OCI-LY3 (cell line): ENCODE measurements around the gene B4GALT6.
"Not testable (repeated sequence)": the region's sequence is repeated elsewhere in the genome, so short reads cannot be mapped to it uniquely, and the experiment has no call there.

Source experiments
- H2AFZ ChIP-seq: fragments of 200-600, 300-600 bp; shearing (Covaris generic); 2 replicates; pipeline ENCODE4 v1.6.0; 2014; ENCODE audit warnings: antibody characterized with exemption, low read depth, low read length
- H3K27ac ChIP-seq: fragments of 200-600, 300-600 bp; sonication (generic); 2 replicates; pipeline ENCODE4 v1.5.1; 2014; ENCODE audit warnings: mild to moderate bottlenecking, low read length, moderate library complexity, mixed read lengths
- H3K27me3 ChIP-seq: fragments of 200-600, 300-600 bp; sonication (generic); 2 replicates; pipeline ENCODE4 v1.6.1; 2014; ENCODE audit warnings: low read depth, low read length, mixed read lengths
- H3K36me3 ChIP-seq: fragments of 200-600, 300-600 bp; sonication (generic); replicated peaks from 2 replicates; pipeline ENCODE3; 2014; ENCODE audit warnings: low read depth, low read length, mixed read lengths
- H3K4me1 ChIP-seq: fragments of 300-600, 200-600 bp; sonication (generic); 2 replicates; pipeline ENCODE4 v1.6.1; 2014; ENCODE audit warnings: low read length, mixed read lengths
- H3K4me2 ChIP-seq: fragments of 200-600, 300-600 bp; sonication (generic); 2 replicates; pipeline ENCODE4 v1.6.1; 2014; ENCODE audit warnings: low read length, mixed read lengths
- H3K4me3 ChIP-seq: fragments of 300-600, 200-600 bp; sonication (generic); 2 replicates; pipeline ENCODE4 v1.5.1; 2014; ENCODE audit warnings: antibody characterized with exemption, mild to moderate bottlenecking, low read length, moderate library complexity
- H3K79me2 ChIP-seq: fragments of 300-600, 200-600 bp; shearing (Covaris generic); 2 replicates; pipeline ENCODE4 v1.6.1; 2014; ENCODE audit warnings: mild to moderate bottlenecking, low read length, mixed read lengths
- H3K9ac ChIP-seq: fragments of 300-600, 200-600 bp; shearing (Covaris generic); 2 replicates; pipeline ENCODE4 v1.6.0; 2014; ENCODE audit warnings: mild to moderate bottlenecking, low read length, moderate library complexity
- H3K9me3 ChIP-seq: fragments of 200-600, 300-600 bp; shearing (Covaris generic); 2 replicates; pipeline ENCODE4 v1.6.1; 2014; ENCODE audit warnings: low read length, mixed read lengths; ENCODE audit not compliant: insufficient read depth
- H4K20me1 ChIP-seq: fragments of 200-600, 300-600 bp; sonication (generic); 2 replicates; pipeline ENCODE4 v1.6.1; 2016; ENCODE audit warnings: low read length, mixed read lengths; ENCODE audit not compliant: insufficient read depth
- EZH2phosphoT487 ChIP-seq: fragments of 200-600 bp; shearing (Covaris generic); IDR thresholded peaks from 2 replicates; pipeline ENCODE4 v1.6.1; 2018; ENCODE audit warnings: antibody characterized with exemption, mixed run types, low read depth
- TF ChIP-seq, protein P1 (sequence below): fragments of 200-600, 300-600 bp; sonication (generic); IDR thresholded peaks from 2 replicates; pipeline ENCODE4 v1.5.1; 2014; ENCODE audit warnings: antibody characterized with exemption, low read length, low read depth

Gene B4GALT6, protein sequence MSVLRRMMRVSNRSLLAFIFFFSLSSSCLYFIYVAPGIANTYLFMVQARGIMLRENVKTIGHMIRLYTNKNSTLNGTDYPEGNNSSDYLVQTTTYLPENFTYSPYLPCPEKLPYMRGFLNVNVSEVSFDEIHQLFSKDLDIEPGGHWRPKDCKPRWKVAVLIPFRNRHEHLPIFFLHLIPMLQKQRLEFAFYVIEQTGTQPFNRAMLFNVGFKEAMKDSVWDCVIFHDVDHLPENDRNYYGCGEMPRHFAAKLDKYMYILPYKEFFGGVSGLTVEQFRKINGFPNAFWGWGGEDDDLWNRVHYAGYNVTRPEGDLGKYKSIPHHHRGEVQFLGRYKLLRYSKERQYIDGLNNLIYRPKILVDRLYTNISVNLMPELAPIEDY

GRCh38 chr18:31684279-31685096 is at the start of gene B4GALT6:
Gene B4GALT6, minus strand, starts transcription at chr18:31684581. Its CDS starts 155 bp downstream, at chr18:31684426.
- peak within 1 kb of the TSS; percentile 32; the same call in 1 of the 2 replicates for H3K27ac ChIP-seq
- H4K20me1 ChIP-seq: peaks cover 3% of the 10 kb centered on the region; the same call in 1 of the 2 replicates
- no peaks in the 10 kb centered on the region for H3K79me2 ChIP-seq
- no peaks in the 10 kb centered on the region for H3K36me3 ChIP-seq
- peaks cover 28% of the 10 kb centered on the region for H3K4me1 ChIP-seq
- peak within 1 kb of the TSS; percentile 52; the same call in 1 of the 2 replicates for H2AFZ ChIP-seq
- no peaks in the 10 kb centered on the region for H3K27me3 ChIP-seq
- H3K9me3 ChIP-seq: no peaks in the 10 kb centered on the region
- TF ChIP-seq, protein P1, sequence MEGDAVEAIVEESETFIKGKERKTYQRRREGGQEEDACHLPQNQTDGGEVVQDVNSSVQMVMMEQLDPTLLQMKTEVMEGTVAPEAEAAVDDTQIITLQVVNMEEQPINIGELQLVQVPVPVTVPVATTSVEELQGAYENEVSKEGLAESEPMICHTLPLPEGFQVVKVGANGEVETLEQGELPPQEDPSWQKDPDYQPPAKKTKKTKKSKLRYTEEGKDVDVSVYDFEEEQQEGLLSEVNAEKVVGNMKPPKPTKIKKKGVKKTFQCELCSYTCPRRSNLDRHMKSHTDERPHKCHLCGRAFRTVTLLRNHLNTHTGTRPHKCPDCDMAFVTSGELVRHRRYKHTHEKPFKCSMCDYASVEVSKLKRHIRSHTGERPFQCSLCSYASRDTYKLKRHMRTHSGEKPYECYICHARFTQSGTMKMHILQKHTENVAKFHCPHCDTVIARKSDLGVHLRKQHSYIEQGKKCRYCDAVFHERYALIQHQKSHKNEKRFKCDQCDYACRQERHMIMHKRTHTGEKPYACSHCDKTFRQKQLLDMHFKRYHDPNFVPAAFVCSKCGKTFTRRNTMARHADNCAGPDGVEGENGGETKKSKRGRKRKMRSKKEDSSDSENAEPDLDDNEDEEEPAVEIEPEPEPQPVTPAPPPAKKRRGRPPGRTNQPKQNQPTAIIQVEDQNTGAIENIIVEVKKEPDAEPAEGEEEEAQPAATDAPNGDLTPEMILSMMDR: no peak
- TF ChIP-seq EZH2phosphoT487: no peak
- H3K9ac ChIP-seq: peak within 1 kb of the TSS; percentile 72
- H3K4me2 ChIP-seq: peak within 1 kb of the TSS; percentile 98
- H3K4me3 ChIP-seq: peak within 1 kb of the TSS; percentile 95

DNA sequence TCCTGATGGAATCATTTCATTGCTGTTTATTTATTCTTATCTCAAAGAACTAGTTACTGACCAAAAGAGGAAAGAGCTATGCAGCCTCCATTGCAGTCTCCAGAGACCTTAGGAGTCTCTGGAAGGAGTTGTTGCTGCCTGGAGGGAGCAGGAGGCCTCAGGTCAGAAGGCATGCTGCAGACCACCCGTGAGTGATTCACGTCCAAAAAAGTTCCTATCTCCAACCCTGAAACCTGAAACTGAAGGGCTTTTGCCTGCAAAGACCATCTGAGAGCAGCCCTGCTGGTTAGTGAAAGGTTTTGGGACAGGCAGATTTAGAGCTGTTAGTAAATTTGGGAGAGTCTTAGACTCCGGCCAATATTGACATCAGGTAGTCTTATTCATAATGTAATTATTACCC is 47.2 kb upstream of the B4GALT6 start:
- TF ChIP-seq EZH2phosphoT487: no peak
- TF ChIP-seq, protein P1: no peak
- no peaks in the 10 kb centered on the region for H4K20me1 ChIP-seq
- H3K9me3 ChIP-seq: no peaks in the 10 kb centered on the region
- no peak overlapping the region for H3K9ac ChIP-seq
- no peak overlapping the region for H3K4me3 ChIP-seq
- H3K79me2 ChIP-seq: no peaks in the 10 kb centered on the region
- no peak overlapping the region for H3K27ac ChIP-seq
- no peaks in the 10 kb centered on the region; the same call in 1 of the 2 replicates for H3K27me3 ChIP-seq
- no peaks in the 10 kb centered on the region for H3K36me3 ChIP-seq
- peaks cover 4% of the 10 kb centered on the region for H3K4me1 ChIP-seq
- H2AFZ ChIP-seq: no peak overlapping the region
- H3K4me2 ChIP-seq: no peak overlapping the region

GRCh38 chr18:31729196-31729595 is 44.8 kb upstream of the B4GALT6 start:
- not testable (repeated sequence) for H3K4me3 ChIP-seq, H3K4me1 ChIP-seq, H3K27ac ChIP-seq, H3K36me3 ChIP-seq, H3K4me2 ChIP-seq, H2AFZ ChIP-seq, H3K27me3 ChIP-seq, H3K9ac ChIP-seq, H3K79me2 ChIP-seq, H4K20me1 ChIP-seq, H3K9me3 ChIP-seq

DNA sequence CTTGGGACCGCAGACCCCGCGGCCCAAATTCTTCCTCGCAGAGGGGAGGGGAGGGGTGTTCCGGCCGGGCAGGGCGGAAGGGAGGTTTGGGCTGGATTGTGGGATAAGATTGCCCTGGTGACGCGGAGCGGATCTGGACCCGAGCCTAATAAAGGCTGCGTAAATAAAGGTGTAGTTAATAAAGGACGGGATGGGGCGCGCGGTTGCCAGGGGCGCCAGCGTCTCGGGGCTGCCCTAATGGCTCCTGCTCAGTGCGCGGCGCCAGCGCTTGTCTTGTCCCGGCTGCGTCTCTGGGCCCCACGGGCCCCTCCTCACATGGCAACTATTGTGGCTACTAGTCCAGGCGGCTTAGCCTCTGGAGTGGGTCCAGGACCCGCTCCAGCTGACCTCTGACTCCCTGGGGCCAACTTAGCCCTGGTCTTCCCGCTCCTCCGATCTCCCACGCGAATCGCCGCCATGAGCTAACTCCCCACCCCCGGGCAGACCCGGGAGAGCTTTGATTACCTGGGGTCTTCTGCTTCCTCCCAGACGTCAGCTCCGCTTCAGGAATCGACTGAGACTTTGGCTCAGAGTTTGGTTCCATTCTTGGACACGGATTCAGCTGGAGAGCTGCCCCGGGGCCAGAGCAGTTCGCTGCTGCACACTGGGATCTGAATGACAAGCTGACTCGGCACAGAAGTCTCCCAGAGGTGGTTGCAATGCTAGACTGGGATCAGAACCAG is 39.8 kb upstream of the B4GALT6 start:
- Histone ChIP-seq H3K9ac (no peak overlapping the region), H3K4me3 (no peak overlapping the region), H2AFZ (no peak overlapping the region), H3K4me2 (no peak overlapping the region), H3K36me3 (no peaks in the 10 kb centered on the region), H3K27me3 (no peaks in the 10 kb centered on the region; the same call in 1 of the 2 replicates), H3K79me2 (no peaks in the 10 kb centered on the region), H3K9me3 (no peaks in the 10 kb centered on the region), H3K27ac (no peak overlapping the region), H4K20me1 (no peaks in the 10 kb centered on the region), H3K4me1 (no peaks in the 10 kb centered on the region)
- TF ChIP-seq, protein P1: no peak
- no peak for TF ChIP-seq EZH2phosphoT487
